Calu3 (cell line): Measurements from ENCODE around the gene MYO18B. TPM values are rescaled to one million over a fixed set of nuclear protein-coding genes. Genes with fewer than 3 reads are reported as not detected.

Experiments used
- BruUV-seq: library from RNA; stranded (reverse); fragments of 400-500 nt; replicated peaks from 2 replicates; lab custom pipeline; 2021; lab: Mats Ljungman, UMichigan
- CTCF ChIA-PET: fragments of 300-600 bp; sonication (Branson Sonifier 250); formaldehyde crosslinking; loops from one replicate; lab custom pipeline; 2022; ENCODE audit warnings: antibody characterized with exemption; lab: Charles Lee
- DNase-seq: peaks from one replicate; pipeline ENCODE4 v3.0.0; 2022
- H3K27ac Mint-ChIP-seq: one replicate; pipeline ENCODE4 v1.8.0; 2022; ENCODE audit warnings: mixed read lengths; ENCODE audit not compliant: unreplicated experiment
- H3K27me3 Mint-ChIP-seq: one replicate; pipeline ENCODE4 v1.8.0; 2022; ENCODE audit warnings: mixed read lengths; ENCODE audit not compliant: unreplicated experiment
- H3K36me3 Mint-ChIP-seq: one replicate; pipeline ENCODE4 v1.8.0; 2022; ENCODE audit warnings: mild to moderate bottlenecking, moderate library complexity, mixed read lengths; ENCODE audit not compliant: insufficient read depth, unreplicated experiment
- H3K4me1 Mint-ChIP-seq: one replicate; pipeline ENCODE4 v1.8.0; 2022; ENCODE audit warnings: mild to moderate bottlenecking, low read depth, mixed read lengths; ENCODE audit not compliant: unreplicated experiment
- H3K4me3 Mint-ChIP-seq: one replicate; pipeline ENCODE4 v1.8.0; 2022; ENCODE audit warnings: mild to moderate bottlenecking, low read depth, moderate library complexity, mixed read lengths; ENCODE audit not compliant: unreplicated experiment
- H3K9me3 Mint-ChIP-seq: one replicate; pipeline ENCODE4 v1.8.0; 2022; ENCODE audit warnings: low read depth, mixed read lengths; ENCODE audit not compliant: unreplicated experiment
- intact Hi-C: fragments of 100-400 bp; cut with micrococcal nuclease; formaldehyde crosslinking; loops from one replicate; pipeline ENCODE4 v1.10.0; 2022; ENCODE audit not compliant: unreplicated experiment
- total RNA-seq: library from RNA; stranded (reverse); gene quantifications from 2 replicates; pipeline ENCODE4 v1.2.3, GENCODE V29; 2022
- TF ChIP-seq, protein P1 (sequence below): fragments of 200-600 bp; IDR thresholded peaks from one replicate; pipeline ENCODE4 v1.8.0; 2022; ENCODE audit warnings: antibody characterized with exemption; ENCODE audit not compliant: unreplicated experiment

The MYO18B gene
- total RNA-seq, 1 experiment from 2014 or later, result 0.59 TPM

GRCh38 chr22:26016916-26017315 is 274.9 kb downstream of the MYO18B start:
- H3K9me3 Mint-ChIP-seq, result no peaks in the 10 kb centered on the region

DNA sequence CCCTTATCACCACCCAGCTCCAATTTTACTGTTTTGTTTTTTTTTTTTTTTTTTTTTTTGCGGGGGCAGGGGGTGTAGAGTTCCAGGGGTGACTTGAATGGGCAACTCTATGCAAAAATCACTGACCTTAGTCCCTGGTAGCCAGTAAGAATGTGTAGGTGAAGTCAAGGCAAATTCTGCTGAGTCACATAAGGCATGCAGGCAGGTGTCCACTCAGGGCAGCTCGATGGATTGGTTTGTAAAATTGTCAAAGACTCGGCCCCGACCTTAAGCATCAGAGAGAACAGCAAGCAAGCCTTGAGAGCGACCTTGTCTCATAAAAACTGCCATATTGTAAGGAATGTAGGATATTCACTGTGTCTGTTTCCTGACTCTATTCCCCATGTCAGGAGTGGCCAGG is 275.9 kb downstream of the MYO18B start:
- CTCF ChIA-PET, result interaction anchor here (0.6 kb wide), 1 partner anchor 1470 kb away, joined by 4 read pairs; no protein-coding TSS in a partner anchor
- Mint-ChIP-seq H3K36me3 (no peaks in the 10 kb centered on the region), H3K4me1 (no peaks in the 10 kb centered on the region), H3K27me3 (peaks cover 79% of the 10 kb centered on the region), H3K4me3 (no peak overlapping the region), H3K9me3 (no peaks in the 10 kb centered on the region), H3K27ac (no peak overlapping the region)
- intact Hi-C loops, result no loop called here
- DNase-seq, result no peak
- TF ChIP-seq, protein P1, sequence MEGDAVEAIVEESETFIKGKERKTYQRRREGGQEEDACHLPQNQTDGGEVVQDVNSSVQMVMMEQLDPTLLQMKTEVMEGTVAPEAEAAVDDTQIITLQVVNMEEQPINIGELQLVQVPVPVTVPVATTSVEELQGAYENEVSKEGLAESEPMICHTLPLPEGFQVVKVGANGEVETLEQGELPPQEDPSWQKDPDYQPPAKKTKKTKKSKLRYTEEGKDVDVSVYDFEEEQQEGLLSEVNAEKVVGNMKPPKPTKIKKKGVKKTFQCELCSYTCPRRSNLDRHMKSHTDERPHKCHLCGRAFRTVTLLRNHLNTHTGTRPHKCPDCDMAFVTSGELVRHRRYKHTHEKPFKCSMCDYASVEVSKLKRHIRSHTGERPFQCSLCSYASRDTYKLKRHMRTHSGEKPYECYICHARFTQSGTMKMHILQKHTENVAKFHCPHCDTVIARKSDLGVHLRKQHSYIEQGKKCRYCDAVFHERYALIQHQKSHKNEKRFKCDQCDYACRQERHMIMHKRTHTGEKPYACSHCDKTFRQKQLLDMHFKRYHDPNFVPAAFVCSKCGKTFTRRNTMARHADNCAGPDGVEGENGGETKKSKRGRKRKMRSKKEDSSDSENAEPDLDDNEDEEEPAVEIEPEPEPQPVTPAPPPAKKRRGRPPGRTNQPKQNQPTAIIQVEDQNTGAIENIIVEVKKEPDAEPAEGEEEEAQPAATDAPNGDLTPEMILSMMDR, result no peak
- BruUV-seq, result no TSS peak

More at GRCh38 chr22:26016916-26017315, 274.9 kb downstream of the MYO18B start:
- H3K36me3 Mint-ChIP-seq, result no peaks in the 10 kb centered on the region
- H3K27ac Mint-ChIP-seq, result no peak overlapping the region
- CTCF ChIA-PET, result interaction anchor here (0.7 kb wide), 1 partner anchor 27 kb away, joined by 4 read pairs; no protein-coding TSS in a partner anchor
- no peak for DNase-seq
- peaks cover 74% of the 10 kb centered on the region for H3K27me3 Mint-ChIP-seq
- TF ChIP-seq, protein P1, result no peak
- no TSS peak for BruUV-seq
- intact Hi-C loops, result no loop called here
- H3K4me3 Mint-ChIP-seq, result no peak overlapping the region
- no peaks in the 10 kb centered on the region for H3K4me1 Mint-ChIP-seq

DNA sequence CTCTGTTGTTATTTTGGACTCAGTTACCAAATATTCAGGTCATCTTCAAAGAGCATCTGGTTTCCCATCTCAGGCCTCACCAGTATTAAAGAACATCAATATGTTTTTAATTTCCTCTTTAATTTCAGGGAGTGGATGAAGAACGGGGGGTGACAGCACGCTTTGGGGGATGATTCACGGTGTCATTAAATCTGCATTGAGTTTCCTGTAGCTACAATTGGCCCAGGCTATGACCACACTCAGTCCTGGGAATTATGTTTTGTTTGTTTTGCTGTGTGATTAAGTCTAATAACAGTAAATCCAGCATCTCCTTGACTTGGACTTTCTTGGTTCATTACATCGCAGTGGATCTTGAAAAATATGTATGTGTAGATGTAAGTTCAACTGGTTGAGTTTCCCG is 277.6 kb downstream of the MYO18B start:
- TF ChIP-seq, protein P1, result no peak
- intact Hi-C loops, result no loop called here
- peaks cover 81% of the 10 kb centered on the region for H3K27me3 Mint-ChIP-seq

DNA sequence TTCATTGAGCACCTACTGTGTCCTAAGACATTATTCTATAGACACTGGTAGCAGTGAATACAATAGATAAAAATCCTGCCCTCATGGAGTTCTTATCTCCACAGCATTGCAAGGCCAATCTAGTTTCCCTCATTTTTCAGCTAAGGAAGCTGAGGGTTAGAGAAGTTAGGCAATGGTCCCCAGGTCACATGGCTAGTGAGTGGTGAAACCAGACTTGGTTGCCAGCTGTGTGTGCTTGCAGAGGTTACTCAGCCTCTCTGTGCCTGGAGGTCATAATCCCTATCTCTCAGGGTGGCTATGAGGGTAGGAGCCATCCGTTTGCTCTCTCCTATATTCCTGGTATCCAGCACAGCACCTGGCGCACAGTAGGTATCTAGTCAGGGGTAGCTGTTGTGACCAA is 279.5 kb downstream of the MYO18B start:
- DNase-seq, result no peak
- no peaks in the 10 kb centered on the region for H3K36me3 Mint-ChIP-seq
- no peaks in the 10 kb centered on the region for H3K9me3 Mint-ChIP-seq
- CTCF ChIA-PET, result no interaction called here
- TF ChIP-seq, protein P1, result no peak
- no peaks in the 10 kb centered on the region for H3K4me1 Mint-ChIP-seq
- H3K27ac Mint-ChIP-seq, result no peak overlapping the region
- intact Hi-C loops, result no loop called here
- no TSS peak for BruUV-seq
- H3K27me3 Mint-ChIP-seq, result peaks cover 62% of the 10 kb centered on the region
- H3K4me3 Mint-ChIP-seq, result no peak overlapping the region

More for the DNA sequence above, 277.6 kb downstream of the MYO18B start:
- DNase-seq, result no peak
- Mint-ChIP-seq H3K4me1 (no peaks in the 10 kb centered on the region), H3K27ac (no peak overlapping the region), H3K4me3 (no peak overlapping the region), H3K9me3 (no peaks in the 10 kb centered on the region), H3K36me3 (no peaks in the 10 kb centered on the region)
- CTCF ChIA-PET, result no interaction called here
- no TSS peak for BruUV-seq
